KOPT-K1 (cell line): ENCODE results near the gene MACROD2.

Experiments
- H3K27ac ChIP-seq: fragments of 200-600 bp; sonication (generic); 2 replicates; pipeline ENCODE4 v1.5.1; 2016; ENCODE audit warnings: antibody characterized with exemption, mild to moderate bottlenecking, low read depth, low read length; ENCODE audit not compliant: poor library complexity, severe bottlenecking
- H3K36me3 ChIP-seq: fragments of 200-600 bp; sonication (generic); 2 replicates; pipeline ENCODE4 v1.5.1; 2017; ENCODE audit warnings: antibody characterized with exemption, mild to moderate bottlenecking, low read length, moderate library complexity; ENCODE audit not compliant: insufficient read depth
- H3K9me3 ChIP-seq: fragments of 200-600 bp; sonication (generic); 2 replicates; pipeline ENCODE4 v1.5.1; 2017; ENCODE audit warnings: antibody characterized with exemption, low read length, mild to moderate bottlenecking; ENCODE audit not compliant: insufficient read depth, poor library complexity, severe bottlenecking

The MACROD2 gene

GRCh38 chr20:14830899-14831298 lies 835.6 kb downstream of the MACROD2 start:
- Histone ChIP-seq H3K9me3 (no peaks in the 10 kb centered on the region), H3K36me3 (no peaks in the 10 kb centered on the region), H3K27ac (no peak overlapping the region)

DNA sequence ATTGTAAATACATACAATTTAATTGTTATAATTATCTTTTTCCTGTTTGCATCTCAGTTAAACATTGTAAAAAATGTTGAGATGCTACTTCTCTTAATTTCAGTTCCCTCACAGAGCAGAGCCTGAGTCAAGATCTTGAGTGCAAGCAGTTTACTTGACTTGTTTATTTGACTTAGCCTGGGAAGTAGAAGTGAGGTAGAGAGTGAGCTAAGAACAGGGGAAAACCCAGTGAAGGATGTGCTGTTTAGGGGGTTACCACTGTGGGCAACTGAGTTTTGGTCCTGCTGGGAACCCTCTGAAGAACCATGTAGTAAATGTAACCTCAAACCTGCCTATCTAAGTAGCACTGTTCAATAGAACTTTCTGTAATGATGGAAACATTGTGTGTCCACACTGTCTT lies 837.3 kb downstream of the MACROD2 start:
- no peak overlapping the region for H3K27ac ChIP-seq
- H3K9me3 ChIP-seq = no peaks in the 10 kb centered on the region
- no peaks in the 10 kb centered on the region for H3K36me3 ChIP-seq

- no peaks in the 10 kb centered on the region for H3K36me3 ChIP-seq
- no peak overlapping the region for H3K27ac ChIP-seq
- no peaks in the 10 kb centered on the region for H3K9me3 ChIP-seq
Measured at GRCh38 chr20:14838663-14839628, 843.6 kb downstream of the MACROD2 start.

- H3K27ac ChIP-seq = no peak overlapping the region
- H3K9me3 ChIP-seq = no peaks in the 10 kb centered on the region
Measured at GRCh38 chr20:14845199-14846160, 850.2 kb downstream of the MACROD2 start.

GRCh38 chr20:14848806-14849205 lies 853.5 kb downstream of the MACROD2 start:
- no peak overlapping the region for H3K27ac ChIP-seq
- no peaks in the 10 kb centered on the region for H3K9me3 ChIP-seq
- no peaks in the 10 kb centered on the region for H3K36me3 ChIP-seq

More at GRCh38 chr20:14845199-14846160, 850.2 kb downstream of the MACROD2 start:
- H3K36me3 ChIP-seq = no peaks in the 10 kb centered on the region

GRCh38 chr20:14853079-14853478 lies 857.8 kb downstream of the MACROD2 start:
- H3K27ac ChIP-seq = no peak overlapping the region
- H3K9me3 ChIP-seq = no peaks in the 10 kb centered on the region
- no peaks in the 10 kb centered on the region for H3K36me3 ChIP-seq

GRCh38 chr20:14855171-14855570 lies 859.9 kb downstream of the MACROD2 start:
- no peaks in the 10 kb centered on the region for H3K36me3 ChIP-seq
- H3K9me3 ChIP-seq = no peaks in the 10 kb centered on the region
- H3K27ac ChIP-seq = no peak overlapping the region

- H3K36me3 ChIP-seq = no peaks in the 10 kb centered on the region
- H3K9me3 ChIP-seq = no peaks in the 10 kb centered on the region
- H3K27ac ChIP-seq = no peak overlapping the region
Measured at GRCh38 chr20:14859627-14860026, 864.3 kb downstream of the MACROD2 start.

DNA sequence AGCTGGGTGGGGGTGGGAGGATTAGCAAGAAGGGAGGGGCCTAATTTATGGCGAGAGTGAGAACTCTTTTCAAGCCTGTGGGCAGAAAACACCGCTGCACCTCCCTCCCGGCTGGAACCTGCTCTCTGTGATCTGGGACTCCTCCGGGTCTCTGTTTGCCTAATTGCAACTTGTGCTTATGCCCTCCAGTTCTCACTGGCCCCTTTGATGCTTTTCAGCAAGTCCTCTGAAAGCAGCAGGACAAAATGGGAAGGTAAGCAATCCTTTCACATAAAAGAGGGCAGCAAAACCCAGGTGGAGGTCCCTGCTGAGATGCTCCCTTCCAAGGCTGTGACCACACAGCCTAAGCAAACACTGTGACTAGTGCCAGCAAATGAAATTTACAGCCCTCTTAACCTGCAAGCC lies 865.1 kb downstream of the MACROD2 start:
- Histone ChIP-seq H3K9me3 (no peaks in the 10 kb centered on the region), H3K27ac (peak overlapping the region; percentile 37), H3K36me3 (no peaks in the 10 kb centered on the region)

DNA sequence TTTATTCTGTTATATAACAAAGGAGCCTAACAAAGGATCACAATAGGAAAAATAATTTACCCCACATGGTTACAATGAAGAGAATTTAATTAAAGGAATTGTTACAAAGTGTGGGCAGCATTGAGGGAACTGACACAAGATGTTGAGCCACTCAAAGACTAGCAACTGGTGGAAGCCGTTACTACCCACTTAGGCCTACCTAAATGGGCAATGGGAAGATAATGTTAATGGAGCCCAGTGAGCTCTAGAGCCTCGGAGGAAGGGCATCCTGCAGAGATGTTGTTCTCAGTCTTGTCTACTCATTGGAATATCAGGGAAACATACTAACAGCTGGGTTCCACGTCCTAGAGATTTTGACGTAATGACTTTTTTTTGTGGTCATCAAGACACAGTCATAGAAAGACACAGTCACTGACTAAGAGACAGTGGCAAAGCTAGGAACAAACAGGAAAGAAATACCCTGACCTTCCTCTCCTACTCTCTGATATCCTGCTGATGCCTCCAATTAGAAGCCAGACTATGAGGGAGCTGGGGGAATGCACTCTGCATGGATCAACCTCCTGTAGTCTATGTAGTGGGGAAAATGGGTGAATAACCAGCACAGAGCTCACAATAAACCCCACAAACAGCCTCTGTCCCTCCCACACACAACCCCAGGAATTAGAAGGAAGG lies 865.8 kb downstream of the MACROD2 start:
- H3K9me3 ChIP-seq = no peaks in the 10 kb centered on the region
- no peak overlapping the region for H3K27ac ChIP-seq
- no peaks in the 10 kb centered on the region for H3K36me3 ChIP-seq

DNA sequence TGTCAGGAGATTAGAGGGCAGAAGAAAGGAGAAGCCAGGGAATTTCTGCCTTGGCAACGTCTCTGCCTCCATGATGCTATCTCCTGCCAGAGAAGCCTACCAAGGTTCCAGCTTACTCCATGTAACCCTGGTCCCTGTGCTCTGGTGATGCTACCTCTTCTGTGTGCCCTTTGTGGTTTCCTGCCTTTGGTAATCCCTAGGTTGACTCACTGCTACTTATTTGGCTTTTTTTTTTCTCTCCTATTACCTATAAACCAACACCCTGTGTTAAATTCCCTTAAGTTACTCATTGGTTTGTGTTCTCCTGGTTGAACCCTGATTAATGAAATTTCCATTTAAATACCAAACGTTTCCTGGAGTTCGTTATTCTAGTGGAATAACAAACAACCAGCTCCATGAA lies 869.9 kb downstream of the MACROD2 start:
- Histone ChIP-seq H3K36me3 (no peaks in the 10 kb centered on the region), H3K9me3 (no peaks in the 10 kb centered on the region), H3K27ac (no peak overlapping the region)

- Histone ChIP-seq H3K27ac (no peak overlapping the region), H3K36me3 (no peaks in the 10 kb centered on the region), H3K9me3 (no peaks in the 10 kb centered on the region)
Measured at GRCh38 chr20:14865731-14866130, 870.4 kb downstream of the MACROD2 start.

- Histone ChIP-seq H3K27ac (no peak overlapping the region), H3K36me3 (no peaks in the 10 kb centered on the region), H3K9me3 (no peaks in the 10 kb centered on the region)
Measured at GRCh38 chr20:14866841-14867514, 871.7 kb downstream of the MACROD2 start.

DNA sequence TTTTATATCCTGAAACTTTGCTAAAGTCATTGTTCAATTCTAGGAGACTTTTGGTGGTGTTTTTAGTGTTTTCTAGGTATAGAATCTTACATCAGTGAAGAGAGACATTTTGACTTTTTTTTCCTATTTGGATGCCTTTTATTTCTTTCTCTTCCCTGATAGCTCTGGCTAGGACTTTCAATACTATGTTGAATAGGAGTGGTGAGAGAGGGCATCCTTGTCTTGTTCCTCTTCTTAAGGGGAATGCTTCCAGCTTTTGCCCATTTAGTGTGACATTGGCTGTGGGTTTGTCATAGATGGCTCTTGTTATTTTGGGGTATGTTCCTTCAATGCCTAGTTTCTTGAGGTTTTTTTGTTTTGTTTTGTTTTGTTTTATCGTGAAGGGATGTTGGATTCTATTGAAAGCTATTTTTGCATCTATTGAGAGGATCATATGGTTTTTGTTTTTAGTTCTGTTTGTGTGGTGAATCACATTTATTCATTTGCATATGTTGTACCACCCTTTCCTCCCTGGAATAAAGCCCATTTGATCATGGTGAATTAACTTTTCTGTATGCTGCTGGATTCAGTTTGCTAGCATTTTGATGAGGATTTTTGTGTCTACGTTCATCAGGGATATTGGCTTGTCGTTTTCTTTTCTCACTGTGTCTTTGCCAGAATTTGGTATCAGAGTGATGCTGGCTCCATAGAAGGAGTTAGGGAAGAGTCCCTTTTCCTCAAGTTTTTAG lies 882.1 kb downstream of the MACROD2 start:
- H3K27ac ChIP-seq = no peak overlapping the region
- no peaks in the 10 kb centered on the region for H3K36me3 ChIP-seq
- H3K9me3 ChIP-seq = no peaks in the 10 kb centered on the region
